ENCODE data around the gene WNT9A.

- no peak for TF ChIP-seq POLR2A (IDR thresholded peaks at IDR 0.05)
- TF ChIP-seq CTCF (IDR thresholded peaks at IDR 0.05) = no peak
These were observed 945 bp upstream of the WNT9A start for GRCh38 chr1:227948493-227949260.
